Prostate gland (tissue), 2 donors: Measurements from ENCODE around the gene PCYOX1L.
A peak's percentile ranks its signal among the peaks of the same experiment; 100 is the strongest.

Experiments
- CTCF ChIP-seq, 4 experiments: fragments of 200-600 bp in 2 of 4; fragments of 450-650 bp in 2 of 4; sonication (generic) in 2 of 4; IDR thresholded peaks; 1 replicate in 3 of 4; 2 replicates in 1 of 4; pipeline ENCODE4 v1.5.1; 2016 to 2019; ENCODE audit warnings: antibody characterized with exemption in 4 of 4, mild to moderate bottlenecking in 2 of 4, moderate library complexity in 2 of 4
- POLR2A ChIP-seq: fragments of 450-650 bp; IDR thresholded peaks from one replicate; pipeline ENCODE4 v1.6.1; 2016; ENCODE audit warnings: antibody characterized with exemption, mild to moderate bottlenecking
- POLR2AphosphoS5 ChIP-seq: sonication (generic); formaldehyde crosslinking; IDR thresholded peaks from one replicate; pipeline ENCODE4 v1.6.1; 2017; ENCODE audit warnings: antibody characterized with exemption

- TF ChIP-seq CTCF (IDR thresholded peaks at IDR 0.05) (peak in 1 of 4 experiments; percentile 4), POLR2A (no peak), POLR2AphosphoS5 (peak; percentile 75)
Observed at GRCh38 chr5:149357370-149358293, at the start of gene PCYOX1L.
